HG03025 (cell line): ENCODE measurements around the gene GGA1.
A peak's percentile ranks its signal among the peaks of the same experiment; 100 is the strongest.

Experiments
- ATAC-seq: cut with Tn5 transposase; IDR thresholded peaks from one replicate; pipeline ENCODE4 v1.9.1; 2021; ENCODE audit warnings: mild to moderate bottlenecking, moderate library complexity; ENCODE audit not compliant: unreplicated experiment, low FRiP score

The GGA1 gene

GRCh38 chr22:37627121-37627520, 18.5 kb downstream of the GGA1 start:
- ATAC-seq: no peak

- ATAC-seq: no peak
These were observed 18.9 kb downstream of the GGA1 start for GRCh38 chr22:37627545-37627944.

- ATAC-seq: no peak
These were observed 20.2 kb downstream of the GGA1 start for GRCh38 chr22:37628830-37629229.

GRCh38 chr22:37629928-37630327, 21.3 kb downstream of the GGA1 start:
- ATAC-seq: no peak

- no peak for ATAC-seq
These were observed 22.3 kb downstream of the GGA1 start for GRCh38 chr22:37630839-37631435.

- no peak for ATAC-seq
These were observed 23.0 kb downstream of the GGA1 start for GRCh38 chr22:37631448-37632173.

GRCh38 chr22:37632174-37633088, 23.8 kb downstream of the GGA1 start:
- no peak for ATAC-seq

GRCh38 chr22:37633089-37633624, 24.5 kb downstream of the GGA1 start:
- peak; percentile 28 for ATAC-seq

DNA sequence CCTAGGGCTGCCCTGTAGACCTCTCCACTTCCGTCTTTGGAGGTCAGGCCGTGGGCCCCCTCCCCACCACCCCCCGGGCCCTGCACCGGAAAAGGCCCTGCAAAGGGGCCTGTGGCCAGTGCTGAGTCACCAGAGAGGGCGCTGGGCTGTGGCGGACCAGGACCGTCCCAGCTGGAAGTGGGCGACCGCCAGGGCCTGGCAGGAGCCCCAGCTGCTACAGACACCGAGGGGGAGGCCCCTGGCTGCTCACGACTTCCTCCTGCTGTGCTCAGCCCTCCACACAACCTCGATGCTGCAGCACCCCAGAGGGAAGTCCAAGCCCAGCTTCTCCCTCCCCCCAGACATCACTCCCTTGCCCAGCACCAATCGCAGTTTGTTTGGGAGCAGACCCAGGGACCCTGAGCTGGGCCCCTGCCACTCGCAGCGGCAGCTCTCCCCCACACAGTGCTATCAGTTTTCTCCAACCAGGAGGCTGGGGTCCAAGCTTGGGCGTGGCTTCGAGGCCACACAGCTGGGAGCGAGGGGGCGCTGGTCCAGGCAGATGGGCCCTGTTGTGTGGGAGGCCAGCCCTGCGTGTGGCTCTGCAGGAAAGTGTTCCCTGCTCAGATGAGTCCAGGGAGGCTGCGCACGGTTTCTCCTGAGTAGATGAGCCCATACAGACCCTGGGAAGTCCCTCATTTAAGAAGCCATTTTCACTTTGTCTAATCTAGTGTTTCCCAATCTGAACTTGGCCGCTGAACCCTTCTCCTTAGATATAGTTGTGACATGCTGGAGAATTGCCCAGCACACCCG, 25.2 kb downstream of the GGA1 start:
- peak; percentile 33 for ATAC-seq

- no peak for ATAC-seq
These were observed 25.8 kb downstream of the GGA1 start for GRCh38 chr22:37634417-37634924.

GRCh38 chr22:37635157-37635556, 26.5 kb downstream of the GGA1 start:
- ATAC-seq: no peak

DNA sequence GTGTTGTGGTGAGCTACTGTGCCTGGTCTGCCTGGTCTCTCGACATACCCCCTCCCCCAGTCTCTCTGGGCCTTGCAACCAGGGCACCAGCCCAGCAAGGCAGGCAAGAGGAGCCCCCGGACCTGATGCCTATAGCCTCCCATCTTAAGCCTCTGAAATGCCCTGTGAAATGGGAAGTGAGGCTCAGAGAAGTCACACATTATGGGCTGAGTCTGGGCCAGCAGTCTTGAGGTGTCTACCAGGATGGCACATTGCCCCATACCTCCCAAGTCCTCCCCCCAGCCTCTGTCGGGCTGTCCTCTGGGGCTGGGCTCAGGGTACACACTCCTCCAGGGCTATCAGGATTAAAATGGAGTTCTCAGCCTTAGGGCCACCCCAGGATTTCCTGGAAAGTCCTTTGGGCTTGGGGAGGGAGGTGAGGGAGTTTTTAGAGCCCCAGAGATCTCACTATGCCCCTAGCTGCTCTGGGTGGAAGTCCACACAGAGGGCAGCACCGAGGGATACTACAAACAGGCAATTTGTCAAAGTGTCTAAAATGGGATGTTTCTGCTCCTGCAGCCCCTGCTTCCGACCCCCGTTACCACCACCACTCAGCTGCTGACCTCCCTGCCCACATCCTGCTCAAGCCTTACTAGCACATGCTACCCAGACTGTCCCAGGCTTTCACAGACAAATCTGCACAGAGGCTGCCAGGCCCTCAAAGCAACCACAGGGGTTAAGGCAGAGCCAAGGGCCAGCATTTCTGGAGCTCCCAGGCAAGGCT, 27.7 kb downstream of the GGA1 start:
- ATAC-seq: no peak

DNA sequence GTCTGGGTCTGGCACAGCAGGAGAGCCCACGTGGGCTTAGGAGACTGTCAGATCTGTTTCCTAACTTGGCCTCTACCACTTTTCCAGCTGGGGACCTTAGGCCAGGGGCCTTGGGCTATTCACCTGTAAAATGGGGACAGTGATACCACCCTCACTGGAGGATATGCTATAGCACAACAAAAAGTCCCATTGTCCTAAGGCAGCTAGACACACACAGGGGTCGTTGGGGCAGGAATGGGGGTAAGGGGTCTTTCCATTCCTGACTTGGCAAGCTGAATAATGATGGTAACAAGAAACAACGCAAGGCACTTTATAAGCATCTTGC, 28.3 kb downstream of the GGA1 start:
- no peak for ATAC-seq

- no peak for ATAC-seq
These were observed 29.9 kb downstream of the GGA1 start for GRCh38 chr22:37638391-37639069.

GRCh38 chr22:37639070-37639760, 30.6 kb downstream of the GGA1 start, which contains the start of gene SH3BP1:
Gene SH3BP1 (plus strand): TSS chr22:37639669. CDS start chr22:37639788, 119 bp downstream.
- no peak for ATAC-seq

DNA sequence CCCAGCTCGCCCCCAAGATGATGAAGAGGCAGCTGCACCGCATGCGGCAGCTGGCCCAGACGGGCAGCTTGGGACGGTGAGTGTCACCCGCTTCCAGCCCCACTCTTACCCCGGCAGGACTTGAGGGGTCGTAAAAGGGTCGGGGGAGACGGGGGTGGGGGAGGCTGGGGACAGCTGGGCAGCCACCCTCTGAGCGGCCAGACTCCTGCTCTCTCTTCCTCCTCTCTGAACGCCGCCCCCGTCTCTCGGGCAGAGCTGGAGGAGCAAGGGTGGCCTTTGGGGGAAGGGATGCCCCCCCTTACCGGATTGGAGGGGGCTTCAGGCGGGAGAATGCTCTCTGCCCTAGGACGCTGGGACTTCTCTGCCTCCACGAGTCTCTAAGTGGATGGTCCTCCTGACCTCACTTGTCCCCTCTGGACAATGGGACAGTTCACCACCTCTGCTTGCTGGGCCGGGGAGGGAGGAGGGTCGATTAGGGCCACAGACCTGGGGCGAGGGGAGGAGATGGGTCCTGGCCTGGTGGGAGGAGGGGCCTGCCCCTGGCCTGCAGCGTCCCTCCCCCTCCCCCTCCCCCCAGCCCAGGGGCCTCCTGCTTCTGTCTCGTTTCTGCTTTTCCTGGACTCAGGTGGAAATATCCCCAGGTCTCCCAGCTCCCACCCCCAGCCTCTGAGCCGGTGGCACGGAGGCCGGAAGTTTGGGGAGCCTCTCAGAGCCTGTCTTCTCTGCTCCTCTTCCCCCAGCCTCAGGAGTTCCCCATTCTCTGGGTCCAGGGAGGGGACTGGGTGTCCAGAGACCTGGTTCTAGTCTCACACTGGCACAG, 31.3 kb downstream of the GGA1 start:
- no peak for ATAC-seq
